HG03025 (cell line): Measurements from ENCODE around the gene RBM10.

ENCODE experiments used
- ATAC-seq: cut with Tn5 transposase; IDR thresholded peaks from one replicate; pipeline ENCODE4 v1.9.1; 2021; ENCODE audit warnings: mild to moderate bottlenecking, moderate library complexity; ENCODE audit not compliant: unreplicated experiment, low FRiP score

Gene RBM10

DNA sequence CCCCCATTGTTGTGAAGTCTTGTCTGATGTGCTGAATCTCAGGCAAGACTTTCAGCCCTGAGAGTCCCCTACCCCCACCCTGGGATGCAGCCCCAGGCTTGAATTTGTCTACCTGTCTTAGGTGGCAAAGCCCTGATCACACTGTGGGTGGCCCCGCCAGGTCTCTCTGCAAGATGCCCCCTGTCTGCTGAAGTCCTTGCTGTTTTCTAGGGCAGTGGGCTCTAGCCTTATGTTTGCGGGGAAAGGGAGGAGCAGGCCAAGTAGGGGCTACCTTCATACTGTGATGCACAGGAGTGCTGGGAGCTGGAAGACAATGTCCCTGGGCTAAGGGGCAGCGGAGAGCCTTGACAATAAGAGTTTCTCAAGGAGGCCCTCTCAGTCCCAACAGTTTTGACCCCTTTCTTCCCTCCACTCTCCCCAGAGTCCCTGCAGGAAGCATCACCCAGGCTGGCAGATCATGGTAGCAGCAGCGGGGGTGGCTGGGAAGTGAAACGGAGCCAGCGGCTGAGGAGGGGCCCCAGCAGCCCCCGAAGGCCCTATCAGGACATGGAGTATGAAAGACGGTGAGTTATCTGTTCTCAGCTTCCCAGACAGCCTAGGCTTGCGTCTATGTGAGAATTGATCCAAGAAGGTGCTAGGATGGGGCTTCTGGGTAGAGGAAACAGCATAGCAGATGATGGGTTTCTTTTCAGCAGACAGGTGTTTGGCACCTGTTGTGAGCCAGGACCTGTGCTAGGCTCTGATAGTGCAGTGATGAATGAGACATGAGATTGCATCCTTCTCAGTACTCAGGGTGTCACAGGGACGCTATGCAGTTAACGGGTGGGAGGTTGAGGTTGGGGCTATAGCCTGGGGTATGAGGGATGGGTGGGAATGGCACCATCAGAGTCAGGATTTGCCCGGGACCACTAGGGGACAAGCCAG lies 2.2 kb downstream of the RBM10 start:
- no peak for ATAC-seq

DNA sequence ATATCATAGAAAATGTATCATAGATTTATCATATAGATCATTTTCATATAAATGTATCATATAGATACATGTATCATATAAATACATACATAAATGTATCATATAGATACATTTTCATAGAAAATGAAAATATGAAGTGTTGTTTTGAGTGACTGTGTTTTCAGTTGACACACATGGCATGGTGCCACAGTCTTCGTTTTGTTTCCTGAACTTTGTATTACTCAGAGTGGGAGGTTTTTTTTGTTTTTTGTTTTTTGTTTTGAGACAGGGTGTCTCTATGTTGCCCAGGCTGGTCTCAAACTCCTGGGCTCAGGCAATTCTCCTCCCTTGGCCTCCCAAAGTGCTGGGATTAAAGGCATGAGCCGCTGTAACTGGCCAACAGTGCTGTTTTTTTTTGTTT lies 3.9 kb downstream of the RBM10 start:
- ATAC-seq = no peak

DNA sequence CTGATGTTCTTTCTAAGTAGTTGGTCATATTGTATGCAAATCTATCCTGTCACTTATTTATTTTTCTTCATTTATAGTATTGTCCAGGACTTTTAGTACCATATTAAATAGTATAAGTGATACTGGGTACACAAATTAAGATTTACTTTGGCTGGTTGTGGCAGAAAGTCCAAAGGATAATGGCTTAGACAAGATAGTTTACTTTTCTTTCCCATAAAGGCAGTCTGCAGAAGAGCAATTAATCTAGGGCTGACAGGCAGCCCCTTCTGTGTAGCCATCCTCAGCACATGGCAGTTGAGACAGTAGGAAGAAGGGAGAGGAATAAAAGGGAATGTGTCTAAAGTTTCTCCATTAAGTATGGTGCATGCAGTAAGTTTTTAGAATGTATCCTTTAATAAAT lies 6.4 kb downstream of the RBM10 start:
- no peak for ATAC-seq

DNA sequence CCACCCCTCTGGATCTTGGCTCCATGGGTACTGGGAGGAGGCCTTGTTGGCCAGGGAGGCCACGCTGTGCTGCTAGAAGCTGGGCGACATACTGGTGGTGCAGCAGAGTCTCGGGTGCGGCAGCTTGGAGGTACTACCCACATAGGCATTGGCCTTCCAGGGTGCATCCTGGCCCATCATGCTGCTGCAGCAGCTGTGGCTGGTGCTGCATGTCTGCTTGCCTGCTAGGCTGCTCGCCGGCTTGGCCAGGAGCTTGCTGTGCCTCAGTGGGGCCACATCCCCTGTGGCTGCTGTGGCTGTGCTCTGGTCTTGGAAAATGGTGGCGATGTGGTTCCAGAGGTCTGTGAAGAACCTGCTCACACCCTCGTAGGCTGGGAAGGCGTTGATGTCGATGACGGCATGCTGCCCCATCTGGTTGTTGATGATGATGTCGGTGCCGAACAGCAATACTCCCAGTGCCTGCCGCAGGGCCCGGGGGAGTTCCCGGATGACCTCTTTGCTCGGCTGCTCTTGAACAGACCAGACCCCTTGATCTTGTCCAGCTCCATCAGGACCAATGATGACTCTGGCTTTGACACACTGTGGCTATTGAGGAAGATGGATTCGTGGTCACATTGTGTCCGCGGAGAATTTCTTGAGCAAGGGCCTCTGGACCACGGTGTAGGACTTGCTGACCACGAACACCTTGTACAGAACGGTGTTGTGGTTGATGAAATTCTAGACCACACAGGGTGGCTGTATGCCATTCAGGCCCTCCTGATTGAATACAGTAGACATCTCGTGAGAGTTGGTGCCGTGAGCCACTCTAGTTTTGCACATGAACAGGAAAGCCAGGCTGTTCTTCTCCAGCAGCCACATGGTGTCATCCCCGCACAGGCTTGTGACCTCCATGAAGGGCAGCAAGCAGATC lies 11.8 kb downstream of the RBM10 start:
- ATAC-seq = no peak

DNA sequence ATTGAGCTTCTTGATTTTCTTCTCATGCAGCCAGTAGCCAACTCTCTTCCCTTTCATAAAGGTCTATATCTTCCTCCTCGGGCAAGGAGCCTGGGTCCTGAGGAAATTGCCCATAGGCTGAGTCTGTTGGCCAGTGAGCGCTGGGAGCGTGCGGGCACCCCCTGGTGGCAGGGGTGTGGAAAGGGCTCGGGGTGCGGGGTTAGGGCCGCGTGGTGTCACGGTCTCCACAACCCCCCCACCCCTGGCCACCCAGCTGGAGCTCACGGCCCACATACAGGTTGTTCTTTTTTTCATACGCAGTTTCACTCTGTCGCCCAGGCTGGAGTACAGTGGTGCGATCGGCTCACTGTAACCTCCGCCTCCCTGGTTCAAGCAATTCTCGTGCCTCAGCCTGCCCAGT lies 13.1 kb downstream of the RBM10 start:
- ATAC-seq = no peak

DNA sequence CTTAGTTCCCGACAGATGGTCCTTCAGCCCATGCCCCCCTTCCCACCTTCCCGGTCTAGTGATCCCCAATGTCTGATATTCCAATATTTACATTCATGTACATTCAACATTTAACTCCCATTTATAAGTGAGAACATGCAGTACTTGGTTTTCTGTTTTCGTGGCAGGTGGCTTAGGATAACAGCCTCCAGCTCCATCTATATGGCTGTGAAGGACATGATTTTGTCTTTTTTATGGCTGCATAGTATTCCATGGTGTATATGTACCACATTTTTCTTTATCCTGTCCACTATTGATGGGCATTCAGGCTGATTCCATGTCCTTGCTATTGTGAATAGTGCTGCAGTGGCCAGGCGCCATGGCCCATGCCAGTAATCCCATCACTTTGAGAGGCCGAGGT lies 13.8 kb downstream of the RBM10 start:
- ATAC-seq = no peak

DNA sequence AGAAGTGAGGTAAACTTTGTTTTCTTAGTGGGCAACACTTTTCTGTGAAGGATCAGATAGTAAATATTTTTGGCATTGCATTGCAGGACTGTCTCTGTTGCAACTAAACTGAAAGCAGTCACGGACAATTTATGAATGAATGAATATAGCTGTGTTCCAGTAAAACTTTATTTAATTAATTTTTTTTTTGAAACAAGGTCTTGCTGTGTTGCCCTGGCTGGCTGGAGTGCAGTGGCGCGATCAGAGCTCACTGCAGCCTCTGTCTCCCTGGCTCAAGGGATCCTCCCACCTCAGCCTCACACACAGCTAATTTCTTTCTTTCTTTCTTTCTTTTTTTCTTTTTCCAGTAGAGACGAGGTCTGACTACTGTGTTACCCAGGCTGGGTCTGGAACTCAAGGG lies 15.8 kb downstream of the RBM10 start:
- no peak for ATAC-seq

DNA sequence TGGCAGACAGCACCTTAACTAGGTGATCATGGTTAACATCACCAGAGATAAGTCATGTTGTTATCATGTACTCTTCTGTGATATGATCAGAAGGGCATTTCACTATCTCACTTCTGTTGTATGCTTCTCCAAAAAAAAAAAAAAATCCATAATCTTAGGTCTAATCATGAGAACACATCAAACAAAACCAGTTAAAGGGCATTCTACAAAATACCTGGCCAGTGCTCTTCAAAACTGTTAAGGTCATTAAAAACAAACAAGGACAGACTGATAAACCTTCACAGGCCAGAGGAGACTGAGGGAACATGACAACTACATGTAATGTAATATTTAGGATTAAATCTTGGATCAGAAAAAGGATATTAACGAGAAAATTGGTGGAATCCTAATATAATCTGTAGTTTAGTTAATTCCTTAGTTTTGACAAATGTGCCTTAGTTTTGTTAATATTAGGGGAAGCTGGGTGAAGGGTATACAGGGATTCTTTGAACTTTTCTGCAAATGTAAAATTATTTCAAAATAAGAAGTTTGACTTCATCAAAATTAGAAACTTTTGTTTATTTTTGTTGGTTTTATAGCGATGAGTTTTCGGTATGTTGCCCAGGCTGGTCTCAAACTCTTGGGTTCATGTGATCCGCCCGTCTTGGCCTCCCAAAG lies 18.0 kb downstream of the RBM10 start:
- no peak for ATAC-seq

DNA sequence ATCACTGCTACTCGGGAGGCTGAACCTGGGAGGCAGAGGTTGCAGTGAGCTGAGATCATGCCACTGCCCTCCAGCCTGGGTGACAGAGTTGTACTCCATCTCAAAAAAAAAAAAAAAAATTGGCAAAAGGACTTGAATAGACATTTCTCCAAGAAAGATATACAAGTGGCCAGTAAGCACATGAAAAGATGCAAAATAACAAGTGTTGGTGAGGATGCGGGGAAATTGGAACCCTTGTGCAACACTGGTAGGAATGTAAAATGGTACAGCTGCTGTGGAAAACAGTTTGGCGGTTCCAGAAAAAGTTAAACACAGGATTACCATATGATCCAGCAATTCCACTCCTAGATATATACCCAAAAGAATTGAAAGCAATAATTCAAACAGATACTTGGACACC lies 19.4 kb downstream of the RBM10 start:
- no peak for ATAC-seq

DNA sequence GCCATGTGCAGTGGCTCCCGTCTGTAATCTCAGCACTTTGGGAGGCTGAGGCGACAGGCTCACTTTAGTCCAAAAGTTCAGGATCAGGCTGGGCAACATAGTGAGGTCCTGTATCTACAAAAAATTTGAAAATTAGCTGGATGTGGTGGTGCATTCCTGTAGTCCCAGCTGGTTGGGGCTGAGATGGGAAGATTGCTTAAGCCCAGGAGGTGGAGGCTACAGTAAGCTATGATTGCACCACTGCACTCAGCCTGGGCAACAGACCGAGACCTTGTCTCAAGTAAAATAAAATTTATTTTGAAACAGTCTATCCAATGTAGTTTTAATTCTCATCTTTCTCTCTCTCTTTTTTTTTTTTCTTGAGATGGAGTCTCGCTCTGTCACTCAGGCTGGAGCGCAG lies 21.1 kb downstream of the RBM10 start:
- ATAC-seq = no peak

DNA sequence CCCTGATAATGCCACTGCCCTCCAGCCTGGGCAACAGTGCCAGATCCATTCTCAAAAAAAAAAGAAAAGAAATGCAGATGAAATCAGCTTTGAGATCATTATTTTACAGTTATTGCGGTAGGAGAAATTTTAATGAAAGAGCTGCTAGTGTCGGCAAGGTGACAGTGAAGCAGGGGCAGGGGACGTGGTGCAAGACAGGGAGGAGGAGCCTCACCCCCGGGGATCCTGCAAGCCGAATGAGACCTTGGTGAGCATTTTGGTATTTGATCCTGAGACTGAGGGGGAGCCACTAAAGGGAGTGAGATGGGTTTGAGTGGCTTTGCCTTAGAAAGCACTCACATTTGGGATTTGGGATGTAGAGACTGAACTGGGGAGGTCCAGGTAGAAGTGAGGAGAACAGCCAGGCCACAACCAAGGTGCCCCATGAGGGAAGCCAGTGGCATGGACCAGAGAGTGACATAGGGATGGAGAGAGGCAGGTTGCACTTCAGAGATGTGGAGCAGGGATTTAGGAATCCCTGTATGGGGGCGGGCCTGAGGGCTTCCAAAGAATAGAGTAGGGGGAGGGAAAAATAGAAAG lies 23.6 kb downstream of the RBM10 start:
- no peak for ATAC-seq

DNA sequence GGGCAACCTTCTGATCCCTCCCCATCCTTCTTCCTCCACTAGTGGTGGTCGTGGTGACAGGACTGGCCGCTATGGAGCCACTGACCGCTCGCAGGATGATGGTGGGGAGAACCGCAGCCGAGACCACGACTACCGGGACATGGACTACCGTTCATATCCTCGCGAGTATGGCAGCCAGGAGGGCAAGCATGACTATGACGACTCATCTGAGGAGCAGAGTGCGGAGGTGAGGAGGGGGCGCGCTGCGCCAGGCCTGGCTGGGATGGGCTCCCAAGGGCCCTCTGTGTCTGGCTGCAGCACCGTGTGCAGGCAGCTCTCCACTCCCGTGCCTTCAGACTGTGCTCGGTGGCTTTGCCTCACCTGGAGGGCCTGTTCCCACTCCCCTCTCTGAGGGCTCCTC lies 24.3 kb downstream of the RBM10 start:
- no peak for ATAC-seq

DNA sequence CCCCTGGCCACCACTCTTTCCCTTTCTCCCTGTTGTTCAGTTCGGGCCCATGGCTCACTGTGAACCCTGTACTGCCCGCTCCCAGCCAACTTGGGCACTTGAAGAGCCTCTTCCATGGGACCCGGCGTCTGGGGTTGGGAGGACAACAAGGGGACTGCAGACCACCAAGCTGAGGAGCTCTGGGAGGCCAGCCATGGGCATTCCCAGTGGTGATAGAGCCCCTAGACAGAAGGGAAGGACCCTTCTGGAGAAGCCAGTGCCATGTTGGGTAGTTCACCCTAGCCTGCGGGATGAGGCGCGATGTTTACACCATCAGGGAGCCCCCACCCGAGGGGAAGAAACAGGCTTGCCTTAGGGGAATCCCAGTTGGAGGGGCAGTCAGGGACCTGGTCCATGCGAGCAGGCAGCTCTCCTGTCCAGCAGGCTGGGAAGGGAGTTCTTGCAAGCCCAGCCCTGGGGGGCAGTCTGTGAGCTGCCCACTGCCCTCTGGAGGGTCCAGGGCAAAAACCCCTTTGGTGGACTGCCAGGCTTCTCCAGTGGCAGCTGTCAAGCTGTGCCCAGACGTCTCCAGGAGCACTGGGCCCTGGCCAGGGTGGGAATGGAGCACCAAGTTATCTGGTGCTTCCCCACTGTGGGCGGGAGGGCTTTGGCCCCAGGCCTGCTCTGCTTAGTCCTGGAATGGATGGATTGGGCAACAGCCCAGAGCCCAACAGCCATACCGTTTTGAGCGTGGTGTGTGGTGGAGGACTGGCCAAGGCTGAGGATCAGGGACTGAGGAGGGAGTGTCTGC lies 24.9 kb downstream of the RBM10 start:
- no peak for ATAC-seq

DNA sequence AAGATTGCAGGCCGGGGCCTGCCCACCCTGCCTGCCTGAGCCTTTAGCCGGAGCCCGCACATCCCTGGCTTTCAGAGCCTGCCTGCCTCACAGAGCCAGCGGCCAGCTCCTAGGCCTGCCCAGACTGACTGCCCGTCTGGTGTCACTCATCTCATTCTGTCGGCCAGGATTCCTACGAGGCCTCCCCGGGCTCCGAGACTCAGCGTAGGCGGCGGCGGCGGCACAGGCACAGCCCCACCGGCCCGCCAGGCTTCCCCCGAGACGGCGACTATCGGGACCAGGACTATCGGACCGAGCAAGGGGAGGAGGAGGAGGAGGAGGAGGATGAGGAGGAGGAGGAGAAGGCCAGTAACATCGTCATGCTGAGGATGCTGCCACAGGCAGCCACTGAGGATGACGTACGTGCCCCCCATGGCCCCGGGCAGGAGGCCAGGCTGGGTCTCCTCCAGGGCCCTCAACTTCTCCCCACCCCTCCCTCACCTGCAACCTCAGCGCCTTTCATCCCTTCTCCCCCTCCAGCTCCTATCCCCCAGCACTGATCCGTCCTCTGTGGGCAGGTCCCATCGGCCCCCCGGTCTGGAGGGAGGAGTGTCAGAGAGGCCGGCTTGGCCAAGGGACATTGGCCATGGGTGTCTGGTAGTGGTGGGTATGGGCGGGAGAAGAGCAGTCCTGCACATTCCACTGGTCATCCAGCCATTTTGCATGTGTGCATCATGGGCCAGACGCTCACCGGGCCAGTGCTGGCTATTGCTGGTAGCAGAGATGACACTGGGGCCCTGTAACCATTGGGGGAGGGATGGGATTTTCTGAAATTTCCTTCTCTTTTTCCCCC lies 26.1 kb downstream of the RBM10 start:
- ATAC-seq = no peak

DNA sequence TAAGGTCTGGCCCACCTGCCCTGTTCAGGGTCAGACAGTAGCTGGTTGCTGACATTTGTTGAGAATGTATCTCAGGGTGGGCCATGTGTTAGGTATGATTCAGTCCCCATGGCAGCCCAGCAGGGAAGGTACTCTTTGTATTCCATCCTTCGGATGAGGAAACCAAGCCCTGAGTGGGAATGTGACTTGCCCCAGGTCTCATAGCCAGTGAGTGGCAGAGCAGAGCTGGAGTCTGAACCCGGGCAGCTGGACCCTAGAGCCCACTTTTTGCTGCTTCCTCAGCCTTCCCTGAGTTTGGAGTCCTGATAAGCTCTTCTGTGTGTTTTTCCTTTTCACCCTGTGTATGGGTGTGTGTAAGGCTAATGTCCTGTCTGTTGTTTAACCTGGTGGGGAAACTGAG lies 27.0 kb downstream of the RBM10 start:
- ATAC-seq = no peak

DNA sequence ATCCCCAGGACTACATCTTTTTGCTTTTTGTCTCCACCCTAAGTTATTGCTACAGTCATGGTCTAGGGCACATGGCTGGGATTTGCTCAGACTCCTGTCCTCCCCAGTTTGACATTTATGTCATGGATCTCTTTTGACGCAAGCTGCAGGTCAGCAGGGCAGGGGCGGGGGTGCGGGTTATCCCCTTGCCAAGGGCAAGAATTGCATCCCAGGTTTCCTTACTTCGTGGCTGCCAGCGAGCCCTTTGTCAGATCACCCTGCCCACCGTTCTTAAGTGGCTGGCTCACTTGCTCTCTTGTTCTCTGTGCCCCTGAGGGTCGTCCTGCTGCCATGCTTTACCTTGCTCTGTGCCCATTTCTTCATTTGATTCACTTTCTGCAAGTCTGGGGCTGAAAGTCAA lies 27.5 kb downstream of the RBM10 start:
- no peak for ATAC-seq

DNA sequence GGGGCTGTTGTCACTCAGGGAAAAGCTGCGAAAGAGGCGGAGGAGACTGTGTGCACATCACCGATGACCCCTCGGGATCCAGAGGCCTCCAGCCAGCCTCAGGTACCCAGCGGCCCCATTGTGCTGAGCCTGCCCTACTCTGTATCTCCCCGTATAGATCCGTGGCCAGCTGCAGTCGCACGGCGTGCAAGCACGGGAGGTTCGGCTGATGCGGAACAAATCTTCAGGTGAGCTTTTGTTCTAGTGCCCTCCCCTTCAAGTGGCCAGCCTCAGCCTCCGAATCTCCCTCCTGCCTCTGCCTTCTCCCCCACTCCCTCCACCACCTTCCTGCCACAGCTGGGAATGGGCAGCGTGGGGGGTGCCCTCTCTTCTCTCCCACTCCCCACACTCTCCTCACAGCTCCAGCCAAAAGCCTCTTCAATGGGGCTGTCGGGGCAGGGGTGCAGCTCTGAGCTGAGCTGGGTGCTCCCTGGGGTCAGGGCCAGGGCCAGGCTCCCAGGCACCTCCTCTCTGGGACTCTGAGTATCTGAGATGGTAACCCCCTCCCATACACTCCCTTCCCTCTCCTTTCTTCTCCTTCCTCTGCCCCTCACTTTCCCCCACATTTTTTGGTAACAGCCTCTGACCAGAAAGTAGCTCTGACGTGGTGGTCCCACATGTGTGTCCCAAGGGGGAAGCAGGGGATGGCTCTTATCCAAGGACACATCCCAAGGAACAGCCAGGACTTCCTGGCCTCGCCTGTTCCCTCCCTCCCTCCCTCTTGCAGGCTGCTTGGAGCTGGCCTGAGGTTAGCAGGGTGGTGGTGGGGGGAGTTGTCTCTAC lies 28.2 kb downstream of the RBM10 start:
- ATAC-seq = no peak

DNA sequence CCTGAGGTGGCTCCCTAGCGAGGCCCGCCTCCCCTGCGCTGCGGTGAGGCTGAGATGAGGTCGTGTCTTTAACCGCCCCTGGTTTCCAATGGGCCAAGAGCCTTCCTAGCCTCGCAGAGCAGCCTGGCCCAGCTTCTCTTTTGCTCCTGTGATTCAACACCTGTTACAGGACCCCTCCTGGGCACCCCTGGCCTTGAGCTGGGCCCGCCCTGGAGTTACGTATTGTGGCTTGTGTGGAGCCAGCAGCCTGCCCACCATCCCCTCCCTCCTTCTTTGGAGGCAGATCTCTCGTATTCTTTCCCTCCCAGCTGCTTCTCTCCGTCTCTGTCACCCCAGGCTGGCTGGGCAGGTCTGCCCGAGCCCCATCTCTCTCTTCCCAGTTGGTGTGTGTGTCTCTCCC lies 29.4 kb downstream of the RBM10 start:
- no peak for ATAC-seq
